DMS 273 treated with DMSO at 0.1 percent for 48 hours (cell line): Measurements from ENCODE around the gene FBLIM1.
"Not testable (repeated sequence)": the region's sequence is repeated elsewhere in the genome, so short reads cannot be mapped to it uniquely, and the experiment has no call there.

Experiments
- DNase-seq: peaks from one replicate; lab custom pipeline; 2025; lab: John Stamatoyannopoulos, UW

The FBLIM1 gene

DNA sequence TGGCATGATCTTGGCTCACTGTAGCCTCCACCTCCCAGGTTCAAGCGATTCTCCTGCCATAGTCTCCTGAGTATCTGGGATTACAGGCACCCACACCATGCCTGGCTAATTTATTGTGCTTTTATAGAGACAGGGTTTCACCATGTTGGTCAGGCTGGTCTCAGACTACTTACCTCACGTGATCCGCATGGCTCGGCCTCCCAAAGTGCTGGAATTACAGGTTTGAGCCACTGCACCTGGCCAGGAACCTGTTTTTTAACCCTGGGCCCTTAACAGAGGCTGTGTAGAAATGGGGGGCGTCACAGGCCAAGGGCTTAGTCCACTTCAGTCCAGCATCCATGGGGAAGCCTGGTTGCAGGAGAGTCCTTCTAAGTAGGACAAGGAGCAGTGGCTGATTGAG lies 9.3 kb downstream of the FBLIM1 start:
- DNase-seq = no peak

GRCh38 chr1:15768388-15768787 lies 9.8 kb downstream of the FBLIM1 start:
- no peak for DNase-seq

- DNase-seq = no peak
Measured at GRCh38 chr1:15770313-15770962, 11.8 kb downstream of the FBLIM1 start.

- no peak for DNase-seq
Measured at GRCh38 chr1:15771836-15772515, 13.4 kb downstream of the FBLIM1 start.

DNA sequence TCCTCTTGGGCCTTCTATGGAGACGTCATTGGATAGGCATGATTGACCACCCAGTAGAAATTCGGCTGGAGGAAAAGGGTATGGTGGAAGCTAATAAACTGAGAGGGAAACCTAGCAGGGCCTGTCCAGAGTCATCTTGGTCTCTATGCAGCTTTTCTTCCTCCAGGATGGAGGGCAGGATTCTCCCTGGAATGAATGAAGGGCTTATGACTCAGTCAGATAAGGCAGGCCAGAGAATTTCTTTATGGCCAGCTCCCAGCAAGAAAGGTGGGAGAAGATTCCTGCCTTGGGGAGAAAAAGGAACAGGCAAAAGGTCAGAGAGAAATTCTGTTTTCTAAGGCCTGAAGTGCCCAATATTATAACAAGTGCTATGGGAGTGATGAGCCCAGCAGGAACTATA lies 17.1 kb downstream of the FBLIM1 start:
- no peak for DNase-seq

DNA sequence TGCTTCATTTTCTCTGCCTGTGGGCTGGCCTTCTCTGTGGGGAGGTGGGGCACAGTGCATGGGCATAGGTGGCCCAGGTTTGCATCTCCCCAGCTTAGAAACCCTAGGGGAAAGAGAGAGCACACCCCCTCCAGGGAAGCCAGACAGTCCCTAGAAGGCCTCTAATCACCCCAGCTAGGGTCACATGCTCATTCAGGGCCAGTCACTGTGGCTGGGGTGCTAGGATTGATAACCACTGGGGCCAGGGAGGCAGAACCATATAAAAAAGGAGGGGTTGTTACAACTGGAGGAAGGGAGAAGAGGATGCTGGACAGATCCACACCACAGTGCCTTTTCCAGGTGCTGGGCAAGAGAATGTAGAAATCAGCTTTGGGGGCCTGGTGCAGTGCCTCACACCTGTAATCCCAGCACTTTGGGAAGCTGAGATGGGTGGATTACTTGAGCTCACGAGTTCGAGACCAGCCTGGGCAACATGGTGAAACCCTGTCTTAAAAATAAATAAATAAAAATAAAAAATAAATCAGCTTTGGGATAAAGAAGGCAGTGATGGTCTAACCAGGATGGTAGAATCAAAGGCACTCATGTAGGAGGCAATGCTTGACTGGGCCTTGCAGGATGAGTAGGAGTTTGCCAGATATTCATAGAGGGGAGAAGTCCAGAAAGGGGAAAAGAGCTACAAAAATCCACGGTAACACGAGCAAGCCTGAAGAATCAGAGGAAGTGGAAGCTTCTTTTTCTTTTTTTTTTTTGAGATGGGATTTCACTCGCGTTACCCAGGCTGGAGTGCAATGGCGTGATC lies 19.5 kb downstream of the FBLIM1 start:
- no peak for DNase-seq

DNA sequence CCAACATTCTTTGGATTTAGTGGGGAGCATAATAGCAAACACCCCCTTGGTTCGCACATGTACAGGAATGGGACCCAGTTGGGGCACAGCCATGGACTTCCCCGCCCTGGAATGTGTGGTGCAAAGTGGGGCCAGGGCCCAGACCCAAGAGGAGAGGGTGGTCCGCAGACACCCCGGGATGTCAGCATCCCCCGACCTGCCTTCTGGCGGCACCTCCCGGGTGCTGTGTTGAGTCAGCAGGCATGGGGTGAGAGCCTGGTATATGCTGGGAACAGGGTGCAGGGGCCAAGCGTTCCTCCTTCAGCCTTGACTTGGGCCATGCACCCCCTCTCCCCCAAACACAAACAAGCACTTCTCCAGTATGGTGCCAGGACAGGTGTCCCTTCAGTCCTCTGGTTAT lies 27.1 kb downstream of the FBLIM1 start:
- DNase-seq = no peak

GRCh38 chr1:15786581-15786980 lies 28.0 kb downstream of the FBLIM1 start:
- no peak for DNase-seq

DNA sequence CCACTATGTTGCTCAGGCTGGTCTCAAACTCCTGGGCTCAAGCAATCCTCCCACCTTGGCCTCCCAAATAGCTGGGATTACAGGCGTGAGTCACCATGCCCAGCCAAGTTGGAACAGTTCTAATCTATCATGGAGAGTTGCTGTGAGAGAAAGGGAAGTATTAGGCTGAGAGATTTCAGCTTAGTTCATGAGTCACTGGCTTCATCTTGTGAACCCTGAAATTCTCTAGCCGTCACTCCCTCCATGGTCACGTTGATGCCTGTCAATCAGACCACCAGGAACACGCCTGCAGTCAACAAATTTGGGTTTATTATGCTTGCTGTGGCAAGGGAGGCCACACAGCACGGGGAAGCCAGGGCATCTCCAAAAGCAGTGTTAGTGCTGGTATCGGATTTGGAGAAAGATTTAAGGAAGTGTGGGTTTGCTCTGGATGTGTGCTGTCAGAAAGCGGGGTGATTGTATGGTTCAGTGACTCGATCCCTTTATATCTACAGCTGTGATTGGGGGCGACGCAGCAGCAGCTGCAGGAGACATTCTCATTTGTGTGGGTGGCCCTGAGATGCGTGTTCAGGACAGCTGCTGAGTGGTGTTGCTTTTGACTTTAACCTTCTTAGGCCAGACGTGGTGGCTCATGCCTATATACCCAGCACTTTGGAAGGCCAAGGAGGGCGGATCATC lies 30.2 kb downstream of the FBLIM1 start:
- DNase-seq = no peak

DNA sequence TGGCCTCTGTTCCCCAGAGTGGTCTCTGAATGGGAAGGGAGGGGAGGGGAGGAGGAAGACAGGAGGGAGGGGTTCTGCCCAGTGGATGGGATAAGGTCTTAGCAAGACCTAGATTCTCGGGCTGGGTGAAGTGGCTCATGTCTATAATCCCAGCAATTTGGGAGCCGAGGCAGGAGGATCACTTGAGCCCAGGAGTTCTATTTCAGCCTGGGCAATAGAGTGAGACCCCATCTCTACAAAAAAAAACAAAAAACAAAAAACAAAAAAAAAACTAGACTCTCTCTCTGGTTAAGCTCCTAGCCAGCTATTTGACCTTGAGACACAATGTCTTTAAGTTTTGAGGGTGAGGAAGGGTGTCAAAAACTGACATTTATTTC lies 37.5 kb downstream of the FBLIM1 start:
- no peak for DNase-seq

GRCh38 chr1:15797614-15798390 lies 39.2 kb downstream of the FBLIM1 start:
- DNase-seq = no peak

DNA sequence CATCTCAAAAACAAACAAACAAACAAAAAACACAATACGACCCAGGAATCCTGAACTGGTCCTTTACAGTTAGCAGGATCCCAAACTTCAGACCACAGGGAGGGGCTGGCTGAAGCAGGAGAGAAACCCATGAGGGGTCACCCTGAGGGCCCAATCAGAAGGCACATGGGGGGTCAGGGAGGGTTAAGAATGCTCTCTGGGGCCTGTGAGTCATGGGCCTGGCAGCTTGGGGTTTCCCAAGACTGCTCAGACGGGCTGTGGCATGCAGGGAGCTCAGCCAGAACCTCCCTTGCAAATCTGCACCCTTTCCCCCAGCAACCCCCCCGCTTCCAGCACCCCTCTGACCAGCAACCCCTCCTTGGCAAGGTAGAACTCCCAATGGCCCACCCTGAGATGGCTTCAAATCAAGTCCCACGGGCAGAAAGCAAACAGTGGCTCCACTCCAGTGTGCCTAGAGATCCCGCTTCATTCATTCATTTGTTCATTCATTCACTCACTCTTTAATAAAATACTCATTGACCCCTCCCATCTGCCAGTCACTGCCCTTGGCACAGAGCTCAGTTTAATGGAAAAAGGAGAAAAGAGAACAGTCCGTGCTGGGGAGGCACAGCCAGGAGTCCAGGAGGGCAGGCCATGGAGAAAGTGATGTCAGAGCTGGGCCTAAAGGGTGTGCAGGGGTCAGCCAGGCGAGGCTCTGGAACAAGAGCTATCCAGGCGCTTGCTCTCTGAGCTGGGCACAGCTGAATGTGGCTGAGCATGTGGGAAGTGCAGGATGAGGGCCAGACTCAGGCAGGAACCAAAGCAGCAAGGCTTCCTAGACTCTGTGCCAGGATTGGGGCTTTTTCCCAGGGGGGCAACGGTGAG lies 40.6 kb downstream of the FBLIM1 start:
- no peak for DNase-seq

GRCh38 chr1:15799928-15800835 lies 41.6 kb downstream of the FBLIM1 start:
- DNase-seq = no peak

- DNase-seq = no peak
Measured at GRCh38 chr1:15802234-15802965, 43.8 kb downstream of the FBLIM1 start.

DNA sequence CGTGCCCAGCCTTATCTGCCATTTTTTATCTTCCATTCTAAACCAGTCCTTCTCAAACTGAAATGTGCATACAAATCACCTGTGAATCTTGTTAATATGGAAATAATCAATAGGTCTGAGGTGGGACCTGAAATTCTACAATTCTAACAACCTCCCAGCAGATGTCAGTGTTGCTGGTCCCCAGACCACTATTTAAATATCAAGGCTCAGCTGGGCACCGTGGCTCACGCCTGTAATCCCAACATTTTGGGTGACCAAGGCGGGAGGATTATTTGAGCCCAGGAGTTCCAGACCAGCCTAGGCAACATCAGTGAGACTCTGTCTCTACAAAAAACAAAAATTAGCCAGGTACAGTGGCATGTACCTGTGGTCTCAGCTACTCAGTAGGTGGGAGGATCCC lies 44.8 kb downstream of the FBLIM1 start:
- DNase-seq = no peak

GRCh38 chr1:15804060-15804459 lies 45.5 kb downstream of the FBLIM1 start:
- DNase-seq = no peak

DNA sequence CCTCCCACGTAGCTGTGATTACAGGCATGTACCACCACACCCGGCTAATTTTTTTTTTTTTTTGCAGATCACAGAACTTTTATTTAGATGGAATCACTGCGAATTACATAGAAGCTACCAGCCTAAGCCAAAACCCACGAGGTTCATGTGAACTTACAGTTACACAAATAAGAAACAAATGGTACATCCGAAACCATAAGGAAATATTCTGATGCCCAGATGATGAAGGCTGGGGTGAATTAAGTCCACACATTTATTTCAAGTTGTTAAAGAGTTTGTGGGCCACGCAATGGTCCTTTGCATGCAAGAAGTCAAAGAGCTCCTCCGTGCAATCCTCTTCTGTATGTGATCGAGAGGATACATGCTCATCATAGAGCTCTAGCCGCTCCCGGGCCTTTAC lies 48.5 kb downstream of the FBLIM1 start:
- DNase-seq = no peak

- DNase-seq = not testable (repeated sequence)
Measured at GRCh38 chr1:15807549-15807948, 49.0 kb downstream of the FBLIM1 start, which contains the start of gene UQCRHL. Gene UQCRHL (minus strand): TSS chr1:15807649. CDS start chr1:15807649, 0 bp downstream.

- no peak for DNase-seq
Measured at GRCh38 chr1:15808955-15809354, 50.4 kb downstream of the FBLIM1 start.
